ENCODE measurements around the gene E2F8.

E2F8 gene

DNA sequence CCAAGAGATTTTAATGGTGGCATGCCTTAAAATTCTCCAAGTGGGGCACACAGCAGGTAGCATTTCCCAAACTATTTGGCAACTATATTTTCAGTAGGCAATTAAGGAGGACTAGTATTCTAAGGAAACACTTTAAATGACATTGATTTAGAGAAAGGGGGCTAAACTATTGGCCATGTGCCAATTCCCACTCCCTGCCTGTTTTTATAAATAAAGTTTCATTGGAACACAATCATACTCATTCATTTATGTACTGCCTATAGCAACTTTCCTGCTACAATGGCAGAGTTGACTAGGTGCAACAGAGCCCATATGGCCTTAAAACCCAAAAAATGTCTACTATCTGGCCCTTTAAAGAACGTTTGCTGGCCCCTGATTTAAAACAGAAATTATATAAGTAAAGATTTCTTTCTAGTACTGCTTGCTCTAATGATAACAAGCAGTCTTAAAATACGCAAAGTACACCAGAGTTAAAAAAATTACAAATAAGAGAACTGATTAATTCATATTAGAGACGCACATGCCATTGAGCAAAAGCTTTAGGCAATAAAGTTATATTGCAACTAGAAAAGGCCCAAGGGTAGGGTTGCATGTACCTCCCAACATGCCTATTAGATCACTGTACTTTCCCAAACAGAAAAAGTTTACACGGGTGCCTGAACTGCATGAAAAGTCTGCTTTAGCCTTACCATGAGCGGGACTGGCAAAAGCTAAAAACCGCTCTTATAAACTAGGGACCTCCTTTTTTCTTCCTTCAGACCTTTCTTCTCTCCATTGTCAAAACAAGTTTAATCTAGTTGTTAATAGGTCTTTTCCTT lies 14.2 kb downstream of the E2F8 start:
- H3K27ac ChIP-seq (ENCODE audit: low read depth, low read length): no peak overlapping the region

GRCh38 chr11:19225581-19225980 lies 15.2 kb downstream of the E2F8 start:
- Histone ChIP-seq H3K9ac (ENCODE audit: low read length in 5 of 5) (no peak overlapping the region), H3K4me3 (ENCODE audit: low read depth in 1 of 5, low read length in 5 of 5) (no peak overlapping the region), H3K36me3 (ENCODE audit: control insufficient read depth in 5 of 5, insufficient read depth in 5 of 5, low read length in 5 of 5) (no peaks in the 10 kb centered on the region), H3K27me3 (ENCODE audit: control insufficient read depth in 5 of 5, insufficient read depth in 4 of 5, low read length in 5 of 5) (peaks cover 0 to 3% (median 0%) of the 10 kb centered on the region in 5 donors), H3K27ac (ENCODE audit: low read depth, low read length) (no peak overlapping the region), H3K9me3 (ENCODE audit: control insufficient read depth in 5 of 5, low read length in 5 of 5) (peaks cover 0 to 3% (median 0%) of the 10 kb centered on the region in 5 donors), H3K4me1 (ENCODE audit: control insufficient read depth in 5 of 5, insufficient read depth in 5 of 5, low read length in 5 of 5) (no peaks in the 10 kb centered on the region)

More for the DNA sequence above, 14.2 kb downstream of the E2F8 start:
- H3K4me1 ChIP-seq (ENCODE audit: control insufficient read depth in 5 of 5, insufficient read depth in 5 of 5, low read length in 5 of 5): no peaks in the 10 kb centered on the region
- H3K9me3 ChIP-seq (ENCODE audit: control insufficient read depth in 5 of 5, low read length in 5 of 5): peaks cover 0 to 3% (median 0%) of the 10 kb centered on the region in 5 donors
- H3K36me3 ChIP-seq (ENCODE audit: control insufficient read depth in 5 of 5, insufficient read depth in 5 of 5, low read length in 5 of 5): no peaks in the 10 kb centered on the region
- no peak overlapping the region for H3K4me3 ChIP-seq (ENCODE audit: low read depth in 1 of 5, low read length in 5 of 5)
- H3K9ac ChIP-seq (ENCODE audit: low read length in 5 of 5): no peak overlapping the region
- H3K27me3 ChIP-seq (ENCODE audit: control insufficient read depth in 5 of 5, insufficient read depth in 4 of 5, low read length in 5 of 5): peaks cover 0 to 3% (median 0%) of the 10 kb centered on the region in 5 donors

GRCh38 chr11:19225123-19225522 lies 15.6 kb downstream of the E2F8 start:
- Histone ChIP-seq H3K9ac (ENCODE audit: low read length in 5 of 5) (no peak overlapping the region), H3K4me1 (ENCODE audit: control insufficient read depth in 5 of 5, insufficient read depth in 5 of 5, low read length in 5 of 5) (no peaks in the 10 kb centered on the region), H3K27me3 (ENCODE audit: control insufficient read depth in 5 of 5, insufficient read depth in 4 of 5, low read length in 5 of 5) (peaks cover 0 to 3% (median 0%) of the 10 kb centered on the region in 5 donors), H3K27ac (ENCODE audit: low read depth, low read length) (no peak overlapping the region), H3K4me3 (ENCODE audit: low read depth in 1 of 5, low read length in 5 of 5) (no peak overlapping the region), H3K9me3 (ENCODE audit: control insufficient read depth in 5 of 5, low read length in 5 of 5) (peaks cover 0 to 3% (median 0%) of the 10 kb centered on the region in 5 donors), H3K36me3 (ENCODE audit: control insufficient read depth in 5 of 5, insufficient read depth in 5 of 5, low read length in 5 of 5) (no peaks in the 10 kb centered on the region)

DNA sequence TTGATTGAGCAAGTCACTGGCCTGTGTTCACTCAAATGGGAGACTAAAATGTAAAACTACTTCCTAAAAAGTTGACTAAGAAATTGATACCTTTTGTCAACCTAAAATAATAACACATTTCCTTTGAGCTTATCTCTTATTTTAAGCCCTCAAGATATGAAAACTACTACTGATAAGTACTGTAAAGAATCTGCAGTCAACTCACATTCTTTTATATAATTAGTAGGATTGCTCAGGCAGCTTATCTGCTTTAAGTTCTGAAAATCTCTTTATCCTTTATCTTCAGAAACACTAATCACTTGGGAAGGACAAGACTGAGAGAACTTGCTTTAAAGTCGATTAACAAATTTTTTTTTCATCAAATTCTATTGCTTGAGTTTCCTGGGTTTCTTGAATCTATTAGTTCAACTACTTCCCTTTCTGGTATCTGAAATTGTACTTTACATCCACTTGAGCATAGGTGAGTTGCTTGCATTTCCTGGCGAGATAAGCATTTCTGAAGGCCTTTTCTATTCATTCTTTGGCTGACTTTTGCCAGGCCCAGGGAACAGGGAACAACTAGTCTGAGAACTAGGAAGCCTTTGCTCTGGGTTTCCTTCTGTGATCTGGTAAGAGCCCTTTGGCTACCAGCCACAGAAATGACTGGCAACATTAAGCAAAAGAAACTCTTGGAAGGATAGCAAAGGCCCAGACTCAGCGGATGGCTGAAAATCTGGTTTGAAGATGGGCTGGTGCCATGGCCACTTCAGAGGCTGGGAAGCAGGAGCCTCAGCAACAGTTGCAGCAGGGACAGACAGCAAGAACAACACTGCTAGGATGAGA lies 19.6 kb downstream of the E2F8 start:
- Histone ChIP-seq H3K4me3 (ENCODE audit: low read depth in 1 of 5, low read length in 5 of 5) (no peak overlapping the region), H3K9ac (ENCODE audit: low read length in 5 of 5) (no peak overlapping the region), H3K27me3 (ENCODE audit: control insufficient read depth in 5 of 5, insufficient read depth in 4 of 5, low read length in 5 of 5) (peaks cover 0 to 3% (median 0%) of the 10 kb centered on the region in 5 donors), H3K27ac (ENCODE audit: low read depth, low read length) (no peak overlapping the region), H3K36me3 (ENCODE audit: control insufficient read depth in 5 of 5, insufficient read depth in 5 of 5, low read length in 5 of 5) (no peaks in the 10 kb centered on the region), H3K9me3 (ENCODE audit: control insufficient read depth in 5 of 5, low read length in 5 of 5) (peaks cover 0 to 3% (median 0%) of the 10 kb centered on the region in 5 donors), H3K4me1 (ENCODE audit: control insufficient read depth in 5 of 5, insufficient read depth in 5 of 5, low read length in 5 of 5) (no peaks in the 10 kb centered on the region)

DNA sequence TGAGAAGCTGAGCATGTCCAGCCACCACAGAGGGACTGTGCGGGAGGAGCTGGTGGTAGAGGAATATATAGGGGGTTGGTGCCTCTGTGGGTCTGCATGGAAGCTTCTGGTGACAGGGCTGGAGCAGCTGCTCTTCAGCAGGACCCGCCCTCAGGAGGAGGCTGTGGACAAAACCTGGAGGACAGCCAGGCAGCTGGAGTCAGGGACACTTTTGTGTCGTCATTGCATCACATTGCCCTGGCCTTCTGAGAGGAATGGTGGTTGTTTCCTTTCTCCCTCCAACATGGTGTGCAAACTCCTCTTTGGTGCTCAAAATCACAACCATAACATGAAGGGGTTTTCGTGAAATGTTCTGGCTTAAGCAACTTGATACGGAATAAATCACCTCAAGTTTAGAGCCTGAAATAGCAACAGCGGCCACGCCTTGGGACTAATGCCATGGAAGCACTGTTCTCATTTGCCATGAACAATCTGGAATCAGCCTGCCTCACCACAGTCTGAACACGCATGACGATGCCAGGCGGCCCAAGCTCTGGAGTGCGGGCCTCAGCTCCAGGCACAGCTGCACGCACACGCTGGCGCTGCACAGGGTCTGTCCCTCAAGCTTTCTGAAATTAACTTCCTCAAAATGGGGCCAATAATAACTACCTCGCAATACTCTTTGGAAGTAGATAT lies 21.8 kb downstream of the E2F8 start:
- H3K4me3 ChIP-seq (ENCODE audit: low read depth in 1 of 5, low read length in 5 of 5): no peak overlapping the region
- no peaks in the 10 kb centered on the region for H3K4me1 ChIP-seq (ENCODE audit: control insufficient read depth in 5 of 5, insufficient read depth in 5 of 5, low read length in 5 of 5)
- H3K9ac ChIP-seq (ENCODE audit: low read length in 5 of 5): no peak overlapping the region
- H3K27me3 ChIP-seq (ENCODE audit: control insufficient read depth in 5 of 5, insufficient read depth in 4 of 5, low read length in 5 of 5): peaks cover 0 to 2% (median 0%) of the 10 kb centered on the region in 5 donors
- no peaks in the 10 kb centered on the region for H3K36me3 ChIP-seq (ENCODE audit: control insufficient read depth in 5 of 5, insufficient read depth in 5 of 5, low read length in 5 of 5)
- H3K9me3 ChIP-seq (ENCODE audit: control insufficient read depth in 5 of 5, low read length in 5 of 5): peaks cover 0 to 3% (median 0%) of the 10 kb centered on the region in 5 donors
- no peak overlapping the region for H3K27ac ChIP-seq (ENCODE audit: low read depth, low read length)

GRCh38 chr11:19218216-19218615 lies 22.5 kb downstream of the E2F8 start:
- Histone ChIP-seq H3K4me3 (ENCODE audit: low read depth in 1 of 5, low read length in 5 of 5) (no peak overlapping the region), H3K9me3 (ENCODE audit: control insufficient read depth in 5 of 5, low read length in 5 of 5) (peaks cover 0 to 3% (median 0%) of the 10 kb centered on the region in 5 donors), H3K36me3 (ENCODE audit: control insufficient read depth in 5 of 5, insufficient read depth in 5 of 5, low read length in 5 of 5) (no peaks in the 10 kb centered on the region)

GRCh38 chr11:19216709-19217374 lies 23.9 kb downstream of the E2F8 start:
- Histone ChIP-seq H3K9me3 (ENCODE audit: control insufficient read depth in 5 of 5, low read length in 5 of 5) (no peaks in the 10 kb centered on the region), H3K4me1 (ENCODE audit: control insufficient read depth in 5 of 5, insufficient read depth in 5 of 5, low read length in 5 of 5) (no peaks in the 10 kb centered on the region), H3K9ac (ENCODE audit: low read length in 5 of 5) (no peak overlapping the region), H3K27ac (ENCODE audit: low read depth, low read length) (no peak overlapping the region), H3K36me3 (ENCODE audit: control insufficient read depth in 5 of 5, insufficient read depth in 5 of 5, low read length in 5 of 5) (no peaks in the 10 kb centered on the region), H3K4me3 (ENCODE audit: low read depth in 1 of 5, low read length in 5 of 5) (no peak overlapping the region), H3K27me3 (ENCODE audit: control insufficient read depth in 5 of 5, insufficient read depth in 4 of 5, low read length in 5 of 5) (peaks cover 0 to 6% (median 4%) of the 10 kb centered on the region in 5 donors)

More at GRCh38 chr11:19218216-19218615, 22.5 kb downstream of the E2F8 start:
- peaks cover 0 to 4% (median 3%) of the 10 kb centered on the region in 5 donors for H3K27me3 ChIP-seq (ENCODE audit: control insufficient read depth in 5 of 5, insufficient read depth in 4 of 5, low read length in 5 of 5)
- H3K9ac ChIP-seq (ENCODE audit: low read length in 5 of 5): no peak overlapping the region
- H3K4me1 ChIP-seq (ENCODE audit: control insufficient read depth in 5 of 5, insufficient read depth in 5 of 5, low read length in 5 of 5): no peaks in the 10 kb centered on the region
- H3K27ac ChIP-seq (ENCODE audit: low read depth, low read length): no peak overlapping the region

GRCh38 chr11:19216021-19216420 lies 24.7 kb downstream of the E2F8 start:
- H3K27ac ChIP-seq (ENCODE audit: low read depth, low read length): no peak overlapping the region
- H3K27me3 ChIP-seq (ENCODE audit: control insufficient read depth in 5 of 5, insufficient read depth in 4 of 5, low read length in 5 of 5): peaks cover 0 to 6% (median 4%) of the 10 kb centered on the region in 5 donors

DNA sequence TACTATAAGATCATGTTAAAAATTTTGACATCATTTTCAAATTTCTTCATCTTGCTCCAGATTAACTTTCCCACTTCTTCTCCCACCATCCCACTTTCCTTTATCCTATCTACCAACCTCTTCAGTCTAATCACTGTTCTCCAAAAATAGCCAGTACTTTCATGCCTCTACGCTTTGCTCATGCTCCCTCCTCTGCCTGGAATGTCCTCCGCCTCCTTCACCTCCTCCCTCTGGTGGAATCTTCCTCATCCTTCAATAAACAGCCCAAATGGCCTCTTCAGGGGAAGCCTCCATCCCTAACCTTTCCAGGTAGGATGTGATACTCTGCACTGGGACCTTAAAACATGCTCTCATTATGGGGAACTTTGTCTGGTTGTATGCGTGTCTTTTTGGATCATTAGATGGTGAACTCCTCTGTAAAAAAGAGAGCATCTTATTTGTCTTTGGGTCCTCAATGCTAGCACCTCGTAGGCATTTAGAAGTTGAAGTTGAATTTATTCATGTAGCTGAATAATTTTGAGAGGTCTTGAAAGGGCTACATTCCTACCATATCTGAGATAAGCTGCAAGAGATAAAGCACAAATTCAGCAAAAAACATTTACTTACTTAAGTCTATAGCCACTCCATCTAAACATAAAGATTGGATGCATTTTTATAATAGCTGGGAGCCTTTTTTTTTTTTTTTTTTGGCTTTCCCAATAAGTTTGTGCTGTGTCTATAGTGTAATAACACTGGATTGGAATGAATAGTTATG lies 31.0 kb downstream of the E2F8 start:
- H3K4me3 ChIP-seq (ENCODE audit: low read depth in 1 of 5, low read length in 5 of 5): no peak overlapping the region
- no peaks in the 10 kb centered on the region for H3K4me1 ChIP-seq (ENCODE audit: control insufficient read depth in 5 of 5, insufficient read depth in 5 of 5, low read length in 5 of 5)
- H3K27ac ChIP-seq (ENCODE audit: low read depth, low read length): no peak overlapping the region
- no peaks in the 10 kb centered on the region for H3K9me3 ChIP-seq (ENCODE audit: control insufficient read depth in 5 of 5, low read length in 5 of 5)
- no peak overlapping the region for H3K9ac ChIP-seq (ENCODE audit: low read length in 5 of 5)
- H3K36me3 ChIP-seq (ENCODE audit: control insufficient read depth in 5 of 5, insufficient read depth in 5 of 5, low read length in 5 of 5): no peaks in the 10 kb centered on the region
- peaks cover 3 to 6% (median 4%) of the 10 kb centered on the region in 5 donors for H3K27me3 ChIP-seq (ENCODE audit: control insufficient read depth in 5 of 5, insufficient read depth in 4 of 5, low read length in 5 of 5)

More at GRCh38 chr11:19216021-19216420, 24.7 kb downstream of the E2F8 start:
- Histone ChIP-seq H3K9ac (ENCODE audit: low read length in 5 of 5) (no peak overlapping the region), H3K4me3 (ENCODE audit: low read depth in 1 of 5, low read length in 5 of 5) (no peak overlapping the region), H3K9me3 (ENCODE audit: control insufficient read depth in 5 of 5, low read length in 5 of 5) (no peaks in the 10 kb centered on the region), H3K36me3 (ENCODE audit: control insufficient read depth in 5 of 5, insufficient read depth in 5 of 5, low read length in 5 of 5) (no peaks in the 10 kb centered on the region), H3K4me1 (ENCODE audit: control insufficient read depth in 5 of 5, insufficient read depth in 5 of 5, low read length in 5 of 5) (no peaks in the 10 kb centered on the region)
